ENCODE data around the gene GPS1.

DNA sequence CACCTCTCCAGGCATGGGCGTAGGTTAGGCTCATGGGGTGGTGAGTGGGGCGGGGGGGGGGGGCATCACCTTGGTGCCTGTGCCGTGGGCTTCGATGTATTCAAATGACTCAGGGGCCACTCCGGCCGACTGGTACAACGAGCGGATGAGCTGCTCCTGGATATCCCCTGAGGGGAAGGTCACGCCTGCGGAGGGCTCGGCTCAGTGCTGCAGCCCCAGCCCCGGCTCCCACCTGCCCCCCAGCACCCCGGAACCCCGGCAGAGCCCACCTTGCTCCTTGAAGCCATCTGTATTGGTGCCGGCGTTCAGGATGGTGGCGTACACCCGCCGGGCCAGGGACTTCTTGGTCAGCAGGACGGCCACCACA, 40.9 kb downstream of the GPS1 start:
- TF ChIP-seq, protein P1, sequence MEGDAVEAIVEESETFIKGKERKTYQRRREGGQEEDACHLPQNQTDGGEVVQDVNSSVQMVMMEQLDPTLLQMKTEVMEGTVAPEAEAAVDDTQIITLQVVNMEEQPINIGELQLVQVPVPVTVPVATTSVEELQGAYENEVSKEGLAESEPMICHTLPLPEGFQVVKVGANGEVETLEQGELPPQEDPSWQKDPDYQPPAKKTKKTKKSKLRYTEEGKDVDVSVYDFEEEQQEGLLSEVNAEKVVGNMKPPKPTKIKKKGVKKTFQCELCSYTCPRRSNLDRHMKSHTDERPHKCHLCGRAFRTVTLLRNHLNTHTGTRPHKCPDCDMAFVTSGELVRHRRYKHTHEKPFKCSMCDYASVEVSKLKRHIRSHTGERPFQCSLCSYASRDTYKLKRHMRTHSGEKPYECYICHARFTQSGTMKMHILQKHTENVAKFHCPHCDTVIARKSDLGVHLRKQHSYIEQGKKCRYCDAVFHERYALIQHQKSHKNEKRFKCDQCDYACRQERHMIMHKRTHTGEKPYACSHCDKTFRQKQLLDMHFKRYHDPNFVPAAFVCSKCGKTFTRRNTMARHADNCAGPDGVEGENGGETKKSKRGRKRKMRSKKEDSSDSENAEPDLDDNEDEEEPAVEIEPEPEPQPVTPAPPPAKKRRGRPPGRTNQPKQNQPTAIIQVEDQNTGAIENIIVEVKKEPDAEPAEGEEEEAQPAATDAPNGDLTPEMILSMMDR (IDR thresholded peaks at IDR 0.05): no peak
- TF ChIP-seq POLR2A (IDR thresholded peaks at IDR 0.05): no peak

Data from esophagus squamous epithelium (tissue), 4 donors.